ENCODE data around the gene SPATA2. TPM values are rescaled to one million over a fixed set of nuclear protein-coding genes. Genes with fewer than 3 reads are reported as not detected.

The SPATA2 gene
- total and polyA plus RNA-seq, 2 of the 13 experiments (the other 11 are each of a cell fraction or from before 2014, with no cell fraction given): 3.2 to 8.7 TPM

- TF ChIP-seq PATZ1 (CRISPR knock-in tag; IDR thresholded peaks at IDR 0.05) (no peak), ZNF550 (CRISPR knock-in tag; IDR thresholded peaks at IDR 0.05; ENCODE audit: borderline replicate concordance) (0 out of 2 replicates have a peak, but pooled peaks have one; percentile 91)
Measured at GRCh38 chr20:49910340-49910706, 5.0 kb downstream of the SPATA2 start (continued).

- H3K36me3 ChIP-seq (replicated peaks in 1 of 2; ENCODE audit: control insufficient read depth in 1 of 2, insufficient read depth in 2 of 2, low read length in 2 of 2): peaks cover 37 to 51% of the 10 kb centered on the region in 2 experiments
- TF ChIP-seq TARDBP (CRISPR knock-in tag; IDR thresholded peaks at IDR 0.05) (no peak), ZXDC (CRISPR knock-in tag; IDR thresholded peaks at IDR 0.05) (no peak), ZNF749 (CRISPR knock-in tag; IDR thresholded peaks at IDR 0.05; ENCODE audit: borderline replicate concordance) (no peak), PHF5A (CRISPR knock-in tag; IDR thresholded peaks at IDR 0.05; ENCODE audit: low read depth, unreplicated experiment) (no peak), TCF7L2 (IDR thresholded peaks at IDR 0.05; ENCODE audit: low read depth, low read length) (no peak), ZBTB42 (CRISPR knock-in tag; IDR thresholded peaks at IDR 0.05) (no peak), ZNF24 (IDR thresholded peaks at IDR 0.05) (no peak), ELK4 (CRISPR knock-in tag; IDR thresholded peaks at IDR 0.05; ENCODE audit: borderline replicate concordance) (no peak), STAG1 (CRISPR knock-in tag; IDR thresholded peaks at IDR 0.05) (peak; percentile 45), ZNF562 (CRISPR knock-in tag; IDR thresholded peaks at IDR 0.05; ENCODE audit: borderline replicate concordance) (no peak), ZNF543 (CRISPR knock-in tag; IDR thresholded peaks at IDR 0.05) (no peak), ZNF446 (CRISPR knock-in tag; IDR thresholded peaks at IDR 0.05) (no peak), ZSCAN9 (CRISPR knock-in tag; IDR thresholded peaks at IDR 0.05; ENCODE audit: borderline replicate concordance) (no peak), ZNF234 (CRISPR knock-in tag; conservative IDR thresholded peaks at IDR 0.05) (no peak), AGO2 (optimal IDR thresholded peaks at IDR 0.05; ENCODE audit: low read depth, low read length) (no peak)
Measured at GRCh38 chr20:49909499-49910339, 5.6 kb downstream of the SPATA2 start.

More at GRCh38 chr20:49909499-49910339, 5.6 kb downstream of the SPATA2 start:
- ChIA-PET POLR2A (interaction anchor here (1.1 kb wide), 1 partner anchor 26 kb away, joined by 4 read pairs; the partner anchor contains the start of gene RNF114), CTCF (ENCODE audit: low intra/inter-chr PET ratio, low total read pairs) (interaction anchor here (0.6 to 2.0 kb wide), 2 partner anchors 17 to 19 kb away, joined by 3 to 11 read pairs; no protein-coding TSS in a partner anchor)
- H3K27me3 ChIP-seq (ENCODE audit: control insufficient read depth in 1 of 2, insufficient read depth in 2 of 2, low read length in 2 of 2): no peaks in the 10 kb centered on the region; a peak in 1 of 5 replicates
- peaks cover 57% of the 10 kb centered on the region for H3K4me1 ChIP-seq (ENCODE audit: insufficient read depth, low read length)
- WGBS (ENCODE audit: low lambda C conversion rate): 80% methylated on average over 28 of the region's 28 CpGs
- peak overlapping the region; percentile 28 for H3K27ac ChIP-seq (ENCODE audit: extremely low read length, insufficient read depth, low read length)
- H3K4me3 ChIP-seq (replicated peaks in 1 of 3; ENCODE audit: insufficient read depth in 1 of 3, low read depth in 2 of 3, low read length in 3 of 3): no peak overlapping the region
- H4K20me1 ChIP-seq (ENCODE audit: insufficient read depth, low read length): no peaks in the 10 kb centered on the region
- no peak overlapping the region for H3K4me2 ChIP-seq (ENCODE audit: low read depth, low read length)
- H3K9me3 ChIP-seq (ENCODE audit: low read length): no peaks in the 10 kb centered on the region
- intact Hi-C loops (cut with micrococcal nuclease; ENCODE audit: unreplicated experiment) (no loop called here), in situ Hi-C loops (cut with HindIII; ENCODE audit: extremely low pct_ligation_motif_present, low pct_unique_long_range_greater_than_20kb) (no loop called here)
- no TSS peak for BruUV-seq (replicated peaks)
- peak; percentile 64 for ATAC-seq
- peaks cover 55% of the 10 kb centered on the region for H3K79me2 ChIP-seq (ENCODE audit: insufficient read depth, low read length)
- H3K9ac ChIP-seq (ENCODE audit: insufficient read depth, low read depth, low read length): 0 out of 2 replicates have a peak overlapping the region, but pooled peaks have one; percentile 8
- H2AFZ ChIP-seq (ENCODE audit: low read length): no peak overlapping the region
- DNase-seq (ENCODE audit: low spot score): peak; percentile 52
- FAIRE-seq: peak; percentile 81

All from HepG2 (cell line).